Measurements from ENCODE around the gene FTCD. TPM values are rescaled to one million over a fixed set of nuclear protein-coding genes. Genes with fewer than 3 reads are reported as not detected.

The FTCD gene
- total RNA-seq, 2 experiments from 2014 or later: 0.52 to 0.85 TPM

GRCh38 chr21:46127239-46128105, 27.9 kb downstream of the FTCD start:
- Mint-ChIP-seq H3K4me1 (ENCODE audit: low read depth) (no peaks in the 10 kb centered on the region), H3K4me3 (no peak overlapping the region), H3K36me3 (ENCODE audit: low read depth) (no peaks in the 10 kb centered on the region), H3K9me3 (no peaks in the 10 kb centered on the region), H3K27me3 (no peaks in the 10 kb centered on the region), H3K27ac (no peak overlapping the region)
- intact Hi-C loops (cut with micrococcal nuclease): no loop called here
- no peak for TF ChIP-seq CTCF (IDR thresholded peaks at IDR 0.05)
- no peak for ATAC-seq
- ChIA-PET CTCF (no interaction called here), POLR2A (no interaction called here)
- no peak for DNase-seq

- H3K9me3 Mint-ChIP-seq: no peaks in the 10 kb centered on the region
- POLR2A ChIA-PET: no interaction called here
- no peak overlapping the region for H3K27ac Mint-ChIP-seq
- ATAC-seq (no peak), DNase-seq (no peak)
- CTCF ChIA-PET: no interaction called here
- no peak for TF ChIP-seq CTCF (IDR thresholded peaks at IDR 0.05)
- no peaks in the 10 kb centered on the region for H3K27me3 Mint-ChIP-seq
- no peaks in the 10 kb centered on the region for H3K4me1 Mint-ChIP-seq (ENCODE audit: low read depth)
- intact Hi-C loops (cut with micrococcal nuclease): no loop called here
- H3K4me3 Mint-ChIP-seq: no peak overlapping the region
- no peaks in the 10 kb centered on the region for H3K36me3 Mint-ChIP-seq (ENCODE audit: low read depth)
Measured at GRCh38 chr21:46126309-46127238, 28.8 kb downstream of the FTCD start.

- ChIA-PET POLR2A (no interaction called here), CTCF (no interaction called here)
- intact Hi-C loops (cut with micrococcal nuclease): no loop called here
- H3K4me1 Mint-ChIP-seq (ENCODE audit: low read depth): no peaks in the 10 kb centered on the region
- no peak overlapping the region for H3K27ac Mint-ChIP-seq
- ATAC-seq (no peak), DNase-seq (no peak)
- H3K9me3 Mint-ChIP-seq: no peaks in the 10 kb centered on the region
- no peak overlapping the region for H3K4me3 Mint-ChIP-seq
- no peaks in the 10 kb centered on the region for H3K27me3 Mint-ChIP-seq
- TF ChIP-seq CTCF (IDR thresholded peaks at IDR 0.05): no peak
- H3K36me3 Mint-ChIP-seq (ENCODE audit: low read depth): no peaks in the 10 kb centered on the region
Measured at GRCh38 chr21:46125846-46126301, 29.5 kb downstream of the FTCD start.

- Mint-ChIP-seq H3K27me3 (no peaks in the 10 kb centered on the region), H3K4me3 (no peak overlapping the region), H3K27ac (no peak overlapping the region), H3K36me3 (ENCODE audit: low read depth) (no peaks in the 10 kb centered on the region), H3K4me1 (ENCODE audit: low read depth) (no peaks in the 10 kb centered on the region), H3K9me3 (no peaks in the 10 kb centered on the region)
- POLR2A ChIA-PET: no interaction called here
- DNase-seq (no peak), ATAC-seq (no peak)
- TF ChIP-seq CTCF (IDR thresholded peaks at IDR 0.05): no peak
- CTCF ChIA-PET: no interaction called here
- intact Hi-C loops (cut with micrococcal nuclease): no loop called here
Measured at GRCh38 chr21:46124926-46125845, 30.2 kb downstream of the FTCD start.

Data from activated CD8-positive, alpha-beta T cell treated with anti-CD3 and anti-CD28 coated beads for 36 hours (primary cell).